Ovary (tissue), 3 donors: ENCODE results near the gene TRIM59.

Experiments used
- CTCF ChIP-seq, 3 donors: fragments of 450-650 bp in 2 of 3; fragments of 200-600 bp in 1 of 3; IDR thresholded peaks; one replicate each; pipeline versions ENCODE4 v1.5.1 to v1.8.0; 2016 to 2022; ENCODE audit warnings: antibody characterized with exemption in 3 of 3, mild to moderate bottlenecking in 1 of 3
- EP300 ChIP-seq: sonication (generic); formaldehyde crosslinking; IDR thresholded peaks from one replicate; pipeline ENCODE4 v1.6.1; 2017; ENCODE audit warnings: antibody characterized with exemption
- POLR2A ChIP-seq: fragments of 450-650 bp; IDR thresholded peaks from one replicate; pipeline ENCODE4 v1.6.1; 2017; ENCODE audit warnings: antibody characterized with exemption, mild to moderate bottlenecking, moderate library complexity
- donor health status: DM: no; HTN: no; CAD: no.

- TF ChIP-seq CTCF (IDR thresholded peaks at IDR 0.05): no peak
- TF ChIP-seq POLR2A: no peak
- no peak for TF ChIP-seq EP300
Measured at GRCh38 chr3:160445854-160446253, 3.7 kb downstream of the TRIM59 start.
